ENCODE results near the gene IGFN1. TPM values are rescaled to one million over a fixed set of nuclear protein-coding genes. Genes with fewer than 3 reads are reported as not detected.

Gene IGFN1
- total RNA-seq, 1 donor from 2014 or later = 0.52 TPM

DNA sequence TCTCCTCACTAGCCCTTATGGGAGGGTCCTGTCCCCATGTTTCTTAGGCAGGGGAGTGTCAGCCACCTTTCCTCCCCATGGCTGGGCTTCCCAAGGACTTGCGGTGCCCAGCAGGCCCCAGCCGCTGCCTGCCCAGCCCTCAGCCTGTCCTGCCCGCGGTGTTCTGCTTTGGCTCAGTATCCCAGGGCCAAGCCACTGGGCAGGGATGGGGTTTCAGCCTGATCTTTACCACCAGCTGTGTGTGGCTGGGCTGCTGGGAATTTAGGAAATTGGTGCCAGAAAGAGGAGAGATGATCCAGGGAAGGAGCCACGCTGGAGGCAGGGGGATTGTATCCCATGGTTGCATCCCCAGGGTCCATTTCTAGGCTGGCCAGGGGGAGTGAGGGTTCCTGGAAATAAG lies 6.9 kb upstream of the IGFN1 start:
- no peaks in the 10 kb centered on the region for H3K27me3 ChIP-seq (ENCODE audit: control insufficient read depth in 3 of 3, insufficient read depth in 3 of 3, low read length in 3 of 3)
- no peaks in the 10 kb centered on the region for H3K36me3 ChIP-seq (ENCODE audit: control insufficient read depth in 3 of 3, insufficient read depth in 3 of 3, low read length in 3 of 3)
- H3K4me1 ChIP-seq (ENCODE audit: control insufficient read depth in 3 of 3, insufficient read depth in 3 of 3, low read length in 3 of 3) = peaks cover 40 to 46% (median 42%) of the 10 kb centered on the region in 3 donors
- H3K27ac ChIP-seq (ENCODE audit: low read depth, low read length) = peak overlapping the region; percentile 85
- H3K9ac ChIP-seq (ENCODE audit: low read depth in 1 of 3, low read length in 3 of 3) = peak overlapping the region; percentile 15 to 78 (median 54)
- no peak overlapping the region for H3K4me3 ChIP-seq (ENCODE audit: low read length in 3 of 3)
- no peaks in the 10 kb centered on the region for H3K9me3 ChIP-seq (ENCODE audit: control insufficient read depth in 3 of 3, low read length in 3 of 3)

DNA sequence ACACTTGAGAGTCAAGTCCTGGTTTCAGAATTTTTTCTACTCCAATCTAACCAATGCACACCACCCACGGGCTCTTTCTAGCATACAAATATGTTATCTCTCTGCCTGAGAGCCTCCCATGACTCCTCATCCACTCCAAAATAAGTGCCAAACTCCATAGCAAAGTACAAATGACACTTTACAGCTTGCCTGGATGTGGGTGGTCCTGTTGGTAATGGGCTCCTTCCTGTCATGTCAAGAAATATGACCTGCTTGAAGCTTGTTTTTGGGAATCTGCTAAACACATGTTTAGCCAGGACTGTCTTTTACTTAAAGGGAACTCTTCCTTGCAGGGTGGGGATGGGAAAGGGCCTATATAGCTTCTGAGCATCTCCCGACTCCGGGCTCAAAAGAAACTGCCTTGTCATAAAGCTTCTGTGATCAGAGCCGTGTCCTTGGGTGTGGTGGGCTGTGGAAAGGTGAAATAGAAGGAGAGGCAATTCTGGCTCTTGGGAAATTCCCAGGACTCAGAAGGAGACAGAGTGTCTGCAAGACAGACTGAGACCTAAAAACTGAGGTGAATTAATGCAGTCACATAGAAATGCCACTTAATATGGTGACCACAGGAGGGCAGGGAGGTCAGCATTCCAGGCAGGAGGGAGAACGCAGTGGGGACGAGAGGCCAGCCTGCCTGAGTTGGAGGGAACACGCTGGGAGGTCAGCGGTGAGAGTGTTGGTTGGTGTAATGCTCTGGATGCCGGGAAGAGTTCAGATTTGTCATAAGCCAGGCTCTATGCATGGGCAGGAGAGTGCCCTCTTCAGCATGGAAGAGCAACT lies 6.1 kb upstream of the IGFN1 start:
- peak overlapping the region; percentile 15 to 78 (median 34) for H3K9ac ChIP-seq (ENCODE audit: low read depth in 1 of 3, low read length in 3 of 3)
- H3K9me3 ChIP-seq (ENCODE audit: control insufficient read depth in 3 of 3, low read length in 3 of 3) = no peaks in the 10 kb centered on the region
- peaks cover 40 to 46% (median 42%) of the 10 kb centered on the region in 3 donors for H3K4me1 ChIP-seq (ENCODE audit: control insufficient read depth in 3 of 3, insufficient read depth in 3 of 3, low read length in 3 of 3)
- H3K4me3 ChIP-seq (ENCODE audit: low read length in 3 of 3) = peak overlapping the region in 1 of 3 donors; percentile 36
- peak overlapping the region; percentile 85 for H3K27ac ChIP-seq (ENCODE audit: low read depth, low read length)
- H3K27me3 ChIP-seq (ENCODE audit: control insufficient read depth in 3 of 3, insufficient read depth in 3 of 3, low read length in 3 of 3) = no peaks in the 10 kb centered on the region
- no peaks in the 10 kb centered on the region for H3K36me3 ChIP-seq (ENCODE audit: control insufficient read depth in 3 of 3, insufficient read depth in 3 of 3, low read length in 3 of 3)

DNA sequence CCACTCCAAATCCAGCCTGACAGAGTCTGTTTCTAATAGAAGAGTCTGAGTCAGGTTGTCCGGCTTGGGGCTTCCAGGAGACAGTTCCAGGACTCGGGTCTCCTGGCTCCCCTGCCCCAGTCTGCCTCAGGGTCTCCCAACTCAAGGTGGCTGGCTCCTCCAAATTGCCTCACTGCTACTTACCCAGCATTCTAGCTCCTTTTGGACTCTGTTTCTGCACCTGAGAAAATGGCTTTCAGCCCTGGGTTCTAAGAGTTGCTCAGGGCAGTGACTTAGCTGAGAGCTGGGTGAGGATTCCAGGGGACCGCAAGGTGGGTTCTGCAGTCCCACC lies 5.5 kb upstream of the IGFN1 start:
- peak overlapping the region; percentile 68 to 80 (median 78) for H3K9ac ChIP-seq (ENCODE audit: low read depth in 1 of 3, low read length in 3 of 3)
- no peaks in the 10 kb centered on the region for H3K36me3 ChIP-seq (ENCODE audit: control insufficient read depth in 3 of 3, insufficient read depth in 3 of 3, low read length in 3 of 3)
- H3K4me1 ChIP-seq (ENCODE audit: control insufficient read depth in 3 of 3, insufficient read depth in 3 of 3, low read length in 3 of 3) = peaks cover 40 to 48% (median 45%) of the 10 kb centered on the region in 3 donors
- peak overlapping the region; percentile 85 for H3K27ac ChIP-seq (ENCODE audit: low read depth, low read length)
- no peaks in the 10 kb centered on the region for H3K9me3 ChIP-seq (ENCODE audit: control insufficient read depth in 3 of 3, low read length in 3 of 3)
- H3K27me3 ChIP-seq (ENCODE audit: control insufficient read depth in 3 of 3, insufficient read depth in 3 of 3, low read length in 3 of 3) = no peaks in the 10 kb centered on the region
- H3K4me3 ChIP-seq (ENCODE audit: low read length in 3 of 3) = no peak overlapping the region

DNA sequence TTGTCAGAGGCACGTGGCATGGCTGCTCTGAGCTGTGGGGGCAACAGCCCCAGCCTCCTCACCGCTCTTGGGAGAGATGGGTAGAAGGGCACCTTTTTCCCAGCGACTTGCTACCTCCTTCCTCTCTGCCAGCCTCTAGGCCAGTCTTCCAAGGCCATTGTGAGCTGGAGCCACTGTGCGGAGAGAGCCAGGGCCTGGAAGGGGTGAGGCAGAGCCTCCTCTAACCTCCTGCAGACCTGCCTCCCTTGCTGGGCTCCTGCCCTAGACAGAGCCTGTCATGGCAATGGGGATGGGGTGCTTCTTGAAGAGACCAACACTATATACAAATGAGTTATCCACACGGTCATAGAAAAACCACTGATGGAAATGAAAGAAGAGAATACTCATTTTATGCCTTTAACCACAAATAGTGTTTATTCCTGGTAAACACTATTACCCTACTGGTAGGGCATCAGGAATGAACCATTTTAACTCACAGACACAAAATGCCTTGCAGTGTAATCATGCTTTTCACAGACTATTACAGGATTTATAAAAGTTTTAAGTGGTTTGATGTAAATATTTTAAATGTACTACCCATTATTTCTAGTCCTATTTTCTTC lies 5.0 kb upstream of the IGFN1 start:
- Histone ChIP-seq H3K9me3 (ENCODE audit: control insufficient read depth in 3 of 3, low read length in 3 of 3) (no peaks in the 10 kb centered on the region), H3K27me3 (ENCODE audit: control insufficient read depth in 3 of 3, insufficient read depth in 3 of 3, low read length in 3 of 3) (peaks cover 0 to 1% (median 0%) of the 10 kb centered on the region in 3 donors), H3K27ac (ENCODE audit: low read depth, low read length) (peak overlapping the region; percentile 85), H3K4me1 (ENCODE audit: control insufficient read depth in 3 of 3, insufficient read depth in 3 of 3, low read length in 3 of 3) (peaks cover 43 to 52% (median 51%) of the 10 kb centered on the region in 3 donors), H3K9ac (ENCODE audit: low read depth in 1 of 3, low read length in 3 of 3) (peak overlapping the region; percentile 68 to 80 (median 78)), H3K36me3 (ENCODE audit: control insufficient read depth in 3 of 3, insufficient read depth in 3 of 3, low read length in 3 of 3) (no peaks in the 10 kb centered on the region), H3K4me3 (ENCODE audit: low read length in 3 of 3) (no peak overlapping the region)

DNA sequence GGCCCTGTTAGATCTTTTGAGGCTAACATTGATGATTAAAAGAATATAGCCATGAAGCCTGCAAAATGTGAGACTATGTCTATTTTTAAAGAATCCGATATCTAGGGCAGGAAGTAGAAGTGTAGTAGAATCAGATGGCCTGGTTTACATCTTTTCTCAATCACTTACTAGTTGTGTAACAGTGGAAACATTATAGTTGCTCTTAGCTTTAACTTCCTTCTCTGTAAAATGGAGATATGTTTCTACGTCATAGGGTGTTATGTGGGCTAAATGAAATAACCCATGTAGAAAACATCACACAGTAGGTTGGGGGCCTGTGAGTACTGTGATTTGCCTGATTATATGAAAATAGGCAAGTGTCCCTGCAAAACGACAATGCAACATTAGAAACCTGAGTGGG lies 4.4 kb upstream of the IGFN1 start:
- Histone ChIP-seq H3K27ac (ENCODE audit: low read depth, low read length) (no peak overlapping the region), H3K27me3 (ENCODE audit: control insufficient read depth in 3 of 3, insufficient read depth in 3 of 3, low read length in 3 of 3) (peaks cover 0 to 3% (median 0%) of the 10 kb centered on the region in 3 donors), H3K36me3 (ENCODE audit: control insufficient read depth in 3 of 3, insufficient read depth in 3 of 3, low read length in 3 of 3) (peaks cover 0 to 4% (median 0%) of the 10 kb centered on the region in 3 donors), H3K9me3 (ENCODE audit: control insufficient read depth in 3 of 3, low read length in 3 of 3) (no peaks in the 10 kb centered on the region), H3K9ac (ENCODE audit: low read depth in 1 of 3, low read length in 3 of 3) (no peak overlapping the region), H3K4me1 (ENCODE audit: control insufficient read depth in 3 of 3, insufficient read depth in 3 of 3, low read length in 3 of 3) (peaks cover 44 to 54% (median 47%) of the 10 kb centered on the region in 3 donors), H3K4me3 (ENCODE audit: low read length in 3 of 3) (no peak overlapping the region)

DNA sequence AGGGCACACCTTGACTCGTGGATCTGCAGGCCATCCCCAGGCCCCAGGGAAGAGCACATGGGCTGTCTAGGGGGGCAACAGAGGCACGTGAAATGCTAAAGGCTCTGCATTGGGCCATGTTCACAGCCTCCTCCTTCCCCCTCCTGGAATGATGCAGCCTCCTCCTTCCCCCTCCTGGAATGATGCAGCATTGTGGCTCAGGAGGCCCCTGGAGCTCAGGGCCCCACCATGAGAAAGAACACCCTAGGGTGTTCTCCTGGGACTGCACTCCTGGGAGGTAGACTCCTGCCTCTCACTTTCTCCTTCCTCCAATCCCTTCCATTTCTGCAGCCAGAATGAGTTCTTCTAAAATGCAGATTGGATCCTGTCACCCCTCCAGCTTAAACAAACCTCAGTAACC lies 1.5 kb upstream of the IGFN1 start:
- Histone ChIP-seq H3K9ac (ENCODE audit: low read depth in 1 of 3, low read length in 3 of 3) (no peak overlapping the region), H3K36me3 (ENCODE audit: control insufficient read depth in 3 of 3, insufficient read depth in 3 of 3, low read length in 3 of 3) (peaks cover 0 to 14% (median 0%) of the 10 kb centered on the region in 3 donors), H3K4me1 (ENCODE audit: control insufficient read depth in 3 of 3, insufficient read depth in 3 of 3, low read length in 3 of 3) (peaks cover 36 to 47% (median 46%) of the 10 kb centered on the region in 3 donors), H3K27ac (ENCODE audit: low read depth, low read length) (no peak overlapping the region), H3K4me3 (ENCODE audit: low read length in 3 of 3) (no peak overlapping the region), H3K27me3 (ENCODE audit: control insufficient read depth in 3 of 3, insufficient read depth in 3 of 3, low read length in 3 of 3) (peaks cover 0 to 3% (median 0%) of the 10 kb centered on the region in 3 donors), H3K9me3 (ENCODE audit: control insufficient read depth in 3 of 3, low read length in 3 of 3) (no peaks in the 10 kb centered on the region)

DNA sequence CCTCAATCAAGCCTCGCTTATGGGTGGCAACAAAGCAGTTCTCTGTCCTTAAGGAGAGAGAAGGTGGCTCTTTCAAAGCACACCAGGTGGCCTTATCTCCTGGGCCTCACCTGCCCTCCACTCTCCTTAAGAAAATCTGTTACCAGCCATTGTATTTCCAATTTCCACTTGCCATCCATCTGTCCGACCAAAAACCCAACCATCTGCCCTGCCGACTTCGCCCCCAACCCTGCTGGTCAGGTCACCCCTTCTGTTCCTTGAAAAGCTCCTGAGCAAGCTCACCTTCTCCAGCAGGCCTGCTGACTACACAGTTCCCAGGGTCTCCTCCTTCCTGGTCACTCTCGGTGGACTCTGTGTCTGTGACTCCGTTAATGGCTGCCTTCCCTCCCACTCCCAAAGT lies 619 bp upstream of the IGFN1 start:
- Histone ChIP-seq H3K4me3 (ENCODE audit: low read length in 3 of 3) (peak overlapping the region in 1 of 3 donors; percentile 97), H3K9ac (ENCODE audit: low read depth in 1 of 3, low read length in 3 of 3) (peak overlapping the region in 1 of 3 donors; percentile 99), H3K4me1 (ENCODE audit: control insufficient read depth in 3 of 3, insufficient read depth in 3 of 3, low read length in 3 of 3) (peaks cover 35 to 42% (median 38%) of the 10 kb centered on the region in 3 donors), H3K36me3 (ENCODE audit: control insufficient read depth in 3 of 3, insufficient read depth in 3 of 3, low read length in 3 of 3) (peaks cover 0 to 22% (median 0%) of the 10 kb centered on the region in 3 donors), H3K27ac (ENCODE audit: low read depth, low read length) (no peak overlapping the region), H3K27me3 (ENCODE audit: control insufficient read depth in 3 of 3, insufficient read depth in 3 of 3, low read length in 3 of 3) (peaks cover 0 to 3% (median 0%) of the 10 kb centered on the region in 3 donors), H3K9me3 (ENCODE audit: control insufficient read depth in 3 of 3, low read length in 3 of 3) (no peaks in the 10 kb centered on the region)

DNA sequence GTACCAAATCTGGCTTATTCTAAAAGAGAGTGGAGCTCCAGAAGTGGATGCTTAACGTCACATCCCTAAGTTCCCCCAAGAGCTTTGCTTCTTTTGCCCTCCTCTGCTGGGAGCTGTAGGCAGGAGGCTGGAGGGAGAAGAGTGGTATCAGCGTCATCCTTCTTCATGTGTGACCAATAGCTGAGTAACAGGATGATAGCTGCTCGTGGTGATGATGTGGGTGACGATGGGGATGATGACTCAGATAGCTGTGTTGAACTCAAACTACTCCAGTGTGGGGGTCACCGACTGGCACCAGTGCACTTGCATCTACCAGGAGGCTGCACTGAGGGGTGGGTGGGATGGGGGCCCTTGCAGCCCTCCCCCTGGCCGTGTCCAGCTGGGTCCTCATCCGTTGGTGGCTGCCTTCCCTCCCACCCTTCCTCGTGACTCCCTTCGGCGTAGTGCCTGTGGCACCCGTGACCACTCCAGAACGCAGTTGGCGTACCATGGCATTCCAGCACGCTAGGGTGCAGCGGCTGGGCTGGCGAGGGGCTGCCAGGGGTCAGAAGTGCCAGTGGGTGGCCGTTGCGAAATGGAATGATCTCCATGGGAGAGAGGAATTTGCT lies 1.1 kb downstream of the IGFN1 start:
- peaks cover 0 to 35% (median 4%) of the 10 kb centered on the region in 3 donors for H3K36me3 ChIP-seq (ENCODE audit: control insufficient read depth in 3 of 3, insufficient read depth in 3 of 3, low read length in 3 of 3)
- H3K4me1 ChIP-seq (ENCODE audit: control insufficient read depth in 3 of 3, insufficient read depth in 3 of 3, low read length in 3 of 3) = peaks cover 30 to 40% (median 37%) of the 10 kb centered on the region in 3 donors
- peaks cover 0 to 3% (median 0%) of the 10 kb centered on the region in 3 donors for H3K27me3 ChIP-seq (ENCODE audit: control insufficient read depth in 3 of 3, insufficient read depth in 3 of 3, low read length in 3 of 3)
- H3K9me3 ChIP-seq (ENCODE audit: control insufficient read depth in 3 of 3, low read length in 3 of 3) = no peaks in the 10 kb centered on the region
- peak overlapping the region; percentile 42 to 99 (median 54) for H3K9ac ChIP-seq (ENCODE audit: low read depth in 1 of 3, low read length in 3 of 3)
- H3K27ac ChIP-seq (ENCODE audit: low read depth, low read length) = peak overlapping the region; percentile 64
- peak overlapping the region; percentile 53 to 97 (median 64) for H3K4me3 ChIP-seq (ENCODE audit: low read length in 3 of 3)

DNA sequence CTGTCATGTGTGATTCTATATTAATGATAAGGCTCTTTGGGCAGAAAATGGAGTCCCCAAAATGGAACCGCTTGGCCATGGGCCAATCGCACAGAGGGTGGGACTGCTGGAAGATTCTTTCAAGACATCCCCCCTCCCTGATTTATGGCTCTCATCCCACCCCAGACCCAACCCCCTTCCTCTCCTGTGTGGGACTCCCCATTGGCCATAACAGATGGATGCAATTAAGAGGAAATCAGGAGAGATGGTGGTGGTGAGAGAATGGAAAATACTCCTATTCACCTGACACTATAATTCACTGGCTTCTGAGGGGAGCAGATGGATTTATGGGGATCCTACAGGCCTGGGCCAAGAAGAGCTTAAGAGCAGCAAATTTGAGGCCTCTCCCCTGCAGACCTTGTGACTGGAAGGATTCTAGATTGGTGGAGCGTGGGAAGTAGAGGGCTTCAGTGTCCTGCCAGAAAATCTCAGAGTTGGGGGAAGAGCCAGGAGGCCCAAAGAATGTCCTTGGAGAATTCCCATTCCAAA lies 1.7 kb downstream of the IGFN1 start:
- peak overlapping the region; percentile 64 for H3K27ac ChIP-seq (ENCODE audit: low read depth, low read length)
- H3K27me3 ChIP-seq (ENCODE audit: control insufficient read depth in 3 of 3, insufficient read depth in 3 of 3, low read length in 3 of 3) = peaks cover 0 to 3% (median 0%) of the 10 kb centered on the region in 3 donors
- peaks cover 30 to 45% (median 37%) of the 10 kb centered on the region in 3 donors for H3K4me1 ChIP-seq (ENCODE audit: control insufficient read depth in 3 of 3, insufficient read depth in 3 of 3, low read length in 3 of 3)
- peak overlapping the region in 2 of 3 donors; percentile 35 to 77 for H3K9ac ChIP-seq (ENCODE audit: low read depth in 1 of 3, low read length in 3 of 3)
- peaks cover 0 to 40% (median 7%) of the 10 kb centered on the region in 3 donors for H3K36me3 ChIP-seq (ENCODE audit: control insufficient read depth in 3 of 3, insufficient read depth in 3 of 3, low read length in 3 of 3)
- H3K4me3 ChIP-seq (ENCODE audit: low read length in 3 of 3) = peak overlapping the region in 2 of 3 donors; percentile 40 to 97
- no peaks in the 10 kb centered on the region for H3K9me3 ChIP-seq (ENCODE audit: control insufficient read depth in 3 of 3, low read length in 3 of 3)
